H1 (cell line): ENCODE data around the gene DUSP2. TPM values are rescaled to one million over a fixed set of nuclear protein-coding genes. Genes with fewer than 3 reads are reported as not detected.

Source experiments
- CTCF ChIA-PET: fragments of 300-600 bp; sonication (Branson Sonifier 250); formaldehyde crosslinking; loops from one replicate; lab custom pipeline; 2021; ENCODE audit not compliant: partially characterized antibody; lab: Charles Lee
- POLR2A ChIA-PET: fragments of 300-600 bp; sonication (Branson Sonifier 250); formaldehyde crosslinking; loops from one replicate; lab custom pipeline; 2021; ENCODE audit warnings: inconsistent platforms; ENCODE audit not compliant: partially characterized antibody; lab: Charles Lee
- DNase-seq, 2 experiments: peaks; one replicate each; pipeline versions ENCODE4 v3.0.0 to v3.0.0-alpha.2; 2010 to 2022; ENCODE audit warnings: low spot score in 2 of 2, low read depth in 1 of 2, mixed read lengths in 1 of 2
- FAIRE-seq: peaks from 2 replicates; lab custom pipeline; 2011; peaks lifted over from hg19 to GRCh38; lab: Jason Lieb, UNC
- H2AFZ ChIP-seq: 2 replicates; pipeline ENCODE4 v1.8.1; 2012; ENCODE audit warnings: low read length, inconsistent platforms
- H2AK5ac ChIP-seq: 2 replicates; pipeline ENCODE4 v1.6.1; 2013; ENCODE audit warnings: low read depth, low read length
- H2BK120ac ChIP-seq: replicated peaks from 2 replicates; pipeline ENCODE3; 2013; ENCODE audit warnings: low read depth, low read length, inconsistent platforms
- H2BK12ac ChIP-seq: 2 replicates; pipeline ENCODE4 v1.6.1; 2013; ENCODE audit warnings: low read depth, low read length
- H2BK15ac ChIP-seq: 2 replicates; pipeline ENCODE4 v1.6.1; 2013; ENCODE audit warnings: low read length
- H2BK20ac ChIP-seq: 2 replicates; pipeline ENCODE4 v1.6.1; 2013; ENCODE audit warnings: low read length
- H2BK5ac ChIP-seq: 2 replicates; pipeline ENCODE4 v1.6.1; 2013; ENCODE audit warnings: low read depth, low read length
- H3K14ac ChIP-seq: 2 replicates; pipeline ENCODE4 v1.6.1; 2013; ENCODE audit warnings: inconsistent platforms; ENCODE audit not compliant: insufficient read length
- H3K18ac ChIP-seq: 2 replicates; pipeline ENCODE4 v1.6.1; 2013; ENCODE audit warnings: low read length; ENCODE audit errors: extremely low read depth
- H3K23ac ChIP-seq: 2 replicates; pipeline ENCODE4 v1.6.1; 2013; ENCODE audit warnings: inconsistent platforms; ENCODE audit not compliant: insufficient read length
- H3K23me2 ChIP-seq: 2 replicates; pipeline ENCODE4 v1.6.1; 2013; ENCODE audit warnings: low read depth, low read length
- H3K27ac ChIP-seq: 2 replicates; pipeline ENCODE4 v1.6.1; 2011; ENCODE audit warnings: low read depth, low read length, inconsistent platforms
- H3K27me3 ChIP-seq, 4 experiments: replicated peaks in 1 of 4; 1 replicate in 1 of 4; 2 replicates in 3 of 4; pipeline versions ENCODE4 v1.6.1 to v1.8.1; 2011 to 2013; ENCODE audit warnings: low read length in 3 of 4, mild to moderate bottlenecking in 3 of 4, inconsistent platforms in 2 of 4, mixed read lengths in 2 of 4, moderate library complexity in 1 of 4; ENCODE audit not compliant: control insufficient read depth in 3 of 4, insufficient read depth in 3 of 4; ENCODE audit errors: extremely low read depth in 1 of 4
- H3K36me3 ChIP-seq, 4 experiments: 2 replicates each; pipeline versions ENCODE4 v1.6.1 to v1.8.1; 2011 to 2013; ENCODE audit warnings: mild to moderate bottlenecking in 4 of 4, low read length in 3 of 4, moderate library complexity in 2 of 4, control low read depth in 1 of 4, inconsistent platforms in 1 of 4; ENCODE audit not compliant: insufficient read depth in 4 of 4, control insufficient read depth in 2 of 4
- H3K4ac ChIP-seq: replicated peaks from 2 replicates; pipeline ENCODE3; 2013; ENCODE audit warnings: low read length, low read depth, mixed read lengths, inconsistent platforms; ENCODE audit not compliant: insufficient read length
- H3K4me1 ChIP-seq, 4 experiments: replicated peaks in 1 of 4; 1 replicate in 1 of 4; 2 replicates in 3 of 4; pipeline versions ENCODE4 v1.6.1 to v1.8.1; 2011 to 2013; ENCODE audit warnings: low read length in 3 of 4, inconsistent platforms in 2 of 4, mixed read lengths in 1 of 4; ENCODE audit not compliant: insufficient read depth in 4 of 4, control insufficient read depth in 3 of 4
- H3K4me2 ChIP-seq, 2 experiments: 2 replicates each; pipeline versions ENCODE4 v1.6.1 to v1.8.1; 2011 to 2013; ENCODE audit warnings: low read depth in 2 of 2, low read length in 2 of 2, control low read depth in 1 of 2, inconsistent platforms in 1 of 2, mild to moderate bottlenecking in 1 of 2; ENCODE audit not compliant: insufficient read depth in 1 of 2
- H3K4me3 ChIP-seq, 4 experiments: fragments of 200-600, 300-600 bp in 1 of 4; sonication (generic), shearing (Covaris generic), sonication (Bioruptor Twin) in 1 of 4; 2 replicates each; pipeline versions ENCODE4 v1.5.1 to v1.8.1; 2011 to 2016; ENCODE audit warnings: low read length in 4 of 4, low read depth in 3 of 4, control low read depth in 2 of 4, inconsistent platforms in 2 of 4, mild to moderate bottlenecking in 2 of 4, mixed read lengths in 1 of 4, moderate library complexity in 1 of 4; ENCODE audit not compliant: insufficient read depth in 2 of 4; ENCODE audit errors: extremely low read depth in 1 of 4
- H3K56ac ChIP-seq: replicated peaks from 2 replicates; pipeline ENCODE3; 2013; ENCODE audit warnings: low read depth, mild to moderate bottlenecking, mixed read lengths, low read length, inconsistent platforms; ENCODE audit not compliant: insufficient read length
- H3K79me1 ChIP-seq: 2 replicates; pipeline ENCODE4 v1.6.1; 2013; ENCODE audit warnings: low read depth, low read length, control low read depth
- H3K79me2 ChIP-seq, 2 experiments: 2 replicates each; pipeline versions ENCODE4 v1.6.1 to v1.8.1; 2012 to 2013; ENCODE audit warnings: low read length in 2 of 2, mild to moderate bottlenecking in 2 of 2, inconsistent platforms in 1 of 2; ENCODE audit not compliant: insufficient read depth in 2 of 2, control insufficient read depth in 1 of 2
- H3K9ac ChIP-seq, 4 experiments: replicated peaks in 1 of 4; 1 replicate in 1 of 4; 2 replicates in 3 of 4; pipeline versions ENCODE4 v1.6.1 to v1.8.1; 2011 to 2013; ENCODE audit warnings: low read depth in 3 of 4, low read length in 3 of 4, control low read depth in 2 of 4, mild to moderate bottlenecking in 2 of 4, moderate library complexity in 2 of 4, inconsistent platforms in 1 of 4; ENCODE audit errors: extremely low read depth in 1 of 4
- H3K9me3 ChIP-seq, 2 experiments: 2 replicates each; pipeline versions ENCODE4 v1.6.1 to v1.8.1; 2012 to 2013; ENCODE audit warnings: mild to moderate bottlenecking in 2 of 2, moderate library complexity in 2 of 2, control low read depth in 1 of 2, inconsistent platforms in 1 of 2, low read depth in 1 of 2, low read length in 1 of 2, mixed read lengths in 1 of 2; ENCODE audit not compliant: insufficient read depth in 2 of 2
- H4K20me1 ChIP-seq, 2 experiments: replicated peaks in 1 of 2; 2 replicates each; pipeline versions ENCODE3 to v1.8.1; 2011 to 2013; ENCODE audit warnings: inconsistent platforms in 2 of 2, low read length in 2 of 2, mild to moderate bottlenecking in 1 of 2; ENCODE audit not compliant: insufficient read depth in 2 of 2, control insufficient read depth in 1 of 2
- H4K5ac ChIP-seq: 2 replicates; pipeline ENCODE4 v1.6.1; 2013; ENCODE audit warnings: low read length, low read depth, mixed read lengths, inconsistent platforms; ENCODE audit not compliant: insufficient read length
- H4K8ac ChIP-seq: 2 replicates; pipeline ENCODE4 v1.8.0; 2013; ENCODE audit warnings: mild to moderate bottlenecking, moderate library complexity, low read length, inconsistent platforms; ENCODE audit not compliant: insufficient read depth; ENCODE audit errors: extremely low read depth
- H4K91ac ChIP-seq: replicated peaks from 2 replicates; pipeline ENCODE3; 2013; ENCODE audit warnings: low read length, mixed read lengths, inconsistent platforms; ENCODE audit not compliant: insufficient read length
- CHD1 ChIP-seq: IDR thresholded peaks from 2 replicates; pipeline ENCODE4 v1.6.1; 2012; ENCODE audit warnings: low read depth, low read length, improper control_type of control experiment
- POLR2A ChIP-seq, 2 experiments: IDR thresholded peaks; 1 replicate in 1 of 2; 2 replicates in 1 of 2; pipeline ENCODE4 v1.6.1; 2011; ENCODE audit warnings: low read depth in 2 of 2, low read length in 2 of 2, mild to moderate bottlenecking in 2 of 2; ENCODE audit errors: control extremely low read depth in 1 of 2
- RFX5 ChIP-seq: IDR thresholded peaks from 2 replicates; pipeline ENCODE4 v1.6.1; 2011; ENCODE audit warnings: low read depth, low read length, improper control_type of control experiment, borderline replicate concordance
- WGBS, 2 experiments: shearing (Covaris generic) in 1 of 2; methylation state at CpG; one replicate each; pipeline versions ENCODE4 v1.1.6 to v1.1.7; 2013 to 2015; ENCODE audit warnings: low lambda C conversion rate in 2 of 2, mixed read lengths in 2 of 2, inconsistent platforms in 1 of 2, low coverage in 1 of 2, missing lambda C conversion rate in 1 of 2; ENCODE audit not compliant: insufficient replicate concordance in 2 of 2, insufficient coverage in 1 of 2, insufficient read length in 1 of 2; ENCODE audit errors: extremely low coverage in 1 of 2, missing lambda C conversion rate in 1 of 2; 5-methylcytosine and 5-hydroxymethylcytosine counted together
- polyA plus RNA-seq, 7 experiments: library from polyadenylated mRNA; depleted of rRNA in 3 of 7; stranded (reverse) in 5 of 7; unstranded in 2 of 7; fragments of >200 nt in 5 of 7; fragments of 200-250 nt in 2 of 7; gene quantifications; 1 replicate in 5 of 7; 2 replicates in 1 of 7; 4 replicates in 1 of 7; pipeline versions ENCODE4 v1.2.1 to v1.2.3, GENCODE V29; 2011 to 2013; ENCODE audit warnings: missing spikeins in 2 of 7, mixed read lengths in 2 of 7
- total RNA-seq: library from RNA; stranded (reverse); fragmentation: NEBNext Ultra II Directional; extraction: Animal tissue kit (Norgen Biotek cat#: 25700); gene quantifications from 2 replicates; pipeline ENCODE4 v1.2.1, GENCODE V29; 2021
- TF ChIP-seq, protein P1 (sequence below), 3 experiments: IDR thresholded peaks; 1 replicate in 2 of 3; 2 replicates in 1 of 3; pipeline versions ENCODE4 v1.5.1 to v1.6.1; 2011; ENCODE audit warnings: low read length in 3 of 3, mild to moderate bottlenecking in 3 of 3, inconsistent platforms in 2 of 3, low read depth in 1 of 3, moderate library complexity in 1 of 3; ENCODE audit not compliant: insufficient read depth in 1 of 3; ENCODE audit errors: control extremely low read depth in 1 of 3

The DUSP2 gene
- total and polyA plus RNA-seq, 2 of the 8 experiments (the other 6 are each of a cell fraction or from before 2014, with no cell fraction given): 10.1 to 10.4 TPM

DNA sequence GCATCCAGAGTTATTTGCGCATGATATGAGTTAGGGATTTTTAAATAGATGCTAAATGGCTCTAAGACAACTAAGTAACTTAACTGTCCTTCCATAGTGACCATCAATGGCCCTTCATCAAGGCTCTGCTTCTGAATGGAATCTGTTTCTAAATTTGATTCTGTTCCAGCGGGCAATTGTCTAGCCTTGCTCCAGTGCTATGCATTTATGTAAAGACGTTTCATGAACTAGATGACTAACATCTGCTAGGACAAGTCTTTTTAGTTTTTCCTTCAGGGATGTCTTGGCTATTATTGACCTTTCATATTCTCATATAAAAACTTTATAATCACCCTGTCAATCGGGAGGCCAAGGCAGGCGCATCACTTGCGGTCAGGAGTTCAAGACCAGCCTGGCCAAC, 16.8 kb downstream of the DUSP2 start:
- Histone ChIP-seq H3K23ac (no peak overlapping the region), H4K5ac (no peak overlapping the region), H3K79me1 (no peaks in the 10 kb centered on the region), H3K27me3 (no peaks in the 10 kb centered on the region; a peak in 1 of 7 replicates), H2BK120ac (no peak overlapping the region), H3K27ac (no peak overlapping the region), H3K14ac (no peak overlapping the region), H2AFZ (no peak overlapping the region), H4K20me1 (peaks cover 0 to 2% of the 10 kb centered on the region in 2 experiments), H3K4ac (no peak overlapping the region), H4K91ac (no peak overlapping the region), H3K36me3 (no peaks in the 10 kb centered on the region), H3K4me2 (no peak overlapping the region), H3K18ac (no peak overlapping the region), H3K56ac (no peak overlapping the region), H2BK12ac (no peak overlapping the region), H3K9me3 (no peaks in the 10 kb centered on the region), H3K4me1 (no peaks in the 10 kb centered on the region), H4K8ac (no peak overlapping the region), H2BK20ac (no peak overlapping the region), H2BK15ac (no peak overlapping the region), H3K4me3 (no peak overlapping the region), H2AK5ac (no peak overlapping the region), H2BK5ac (no peak overlapping the region), H3K23me2 (no peaks in the 10 kb centered on the region), H3K79me2 (no peaks in the 10 kb centered on the region), H3K9ac (no peak overlapping the region)
- FAIRE-seq (no peak), DNase-seq (no peak)
- WGBS, 2 experiments: 90% methylated on average over 6 of the region's 6 CpGs; no CpG with 5 or more reads in 1 of the 2 experiments
- POLR2A ChIA-PET: no interaction called here
- CTCF ChIA-PET: no interaction called here
- no peak for TF ChIP-seq CHD1
- TF ChIP-seq, protein P1, sequence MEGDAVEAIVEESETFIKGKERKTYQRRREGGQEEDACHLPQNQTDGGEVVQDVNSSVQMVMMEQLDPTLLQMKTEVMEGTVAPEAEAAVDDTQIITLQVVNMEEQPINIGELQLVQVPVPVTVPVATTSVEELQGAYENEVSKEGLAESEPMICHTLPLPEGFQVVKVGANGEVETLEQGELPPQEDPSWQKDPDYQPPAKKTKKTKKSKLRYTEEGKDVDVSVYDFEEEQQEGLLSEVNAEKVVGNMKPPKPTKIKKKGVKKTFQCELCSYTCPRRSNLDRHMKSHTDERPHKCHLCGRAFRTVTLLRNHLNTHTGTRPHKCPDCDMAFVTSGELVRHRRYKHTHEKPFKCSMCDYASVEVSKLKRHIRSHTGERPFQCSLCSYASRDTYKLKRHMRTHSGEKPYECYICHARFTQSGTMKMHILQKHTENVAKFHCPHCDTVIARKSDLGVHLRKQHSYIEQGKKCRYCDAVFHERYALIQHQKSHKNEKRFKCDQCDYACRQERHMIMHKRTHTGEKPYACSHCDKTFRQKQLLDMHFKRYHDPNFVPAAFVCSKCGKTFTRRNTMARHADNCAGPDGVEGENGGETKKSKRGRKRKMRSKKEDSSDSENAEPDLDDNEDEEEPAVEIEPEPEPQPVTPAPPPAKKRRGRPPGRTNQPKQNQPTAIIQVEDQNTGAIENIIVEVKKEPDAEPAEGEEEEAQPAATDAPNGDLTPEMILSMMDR (IDR thresholded peaks at IDR 0.05; ENCODE audit: control extremely low read depth in 1 of 3, insufficient read depth in 1 of 3, low read depth in 1 of 3, low read length in 3 of 3): no peak
- no peak for TF ChIP-seq POLR2A (IDR thresholded peaks at IDR 0.05; ENCODE audit: control extremely low read depth in 1 of 2, low read depth in 2 of 2, low read length in 2 of 2)
- TF ChIP-seq RFX5: no peak
- TF ChIP-seq, all 59 proteins: peak for 0
